HCT116 (cell line): ENCODE measurements around the gene RMI2. TPM values are rescaled to one million over a fixed set of nuclear protein-coding genes. Genes with fewer than 3 reads are reported as not detected.

ENCODE experiments used
- ATAC-seq: fragments of 200-7000 bp; cut with Tn5 transposase; 2 replicates; pipeline ENCODE4 v1.9.1; 2020; ENCODE audit warnings: mild to moderate bottlenecking, moderate library complexity
- BruUV-seq: library from RNA; stranded (reverse); fragments of 400-500 nt; replicated peaks from 2 replicates; lab custom pipeline; 2021; lab: Mats Ljungman, UMichigan
- CTCF ChIA-PET: fragments of 300-600 bp; sonication (Branson Sonifier 250); formaldehyde crosslinking; loops from one replicate; lab custom pipeline; 2021; ENCODE audit warnings: antibody characterized with exemption; lab: Charles Lee
- POLR2A ChIA-PET: fragments of 300-600, 350-600 bp; sonication (Branson Sonifier 250); formaldehyde crosslinking; loops from one replicate; lab custom pipeline; 2021; ENCODE audit warnings: antibody characterized with exemption; lab: Charles Lee
- RAD21 ChIA-PET, 2 experiments: fragments of 300-600 bp; sonication (Branson Sonifier 250); formaldehyde crosslinking; loops; one replicate each; lab custom pipeline; 2023; ENCODE audit warnings: low total read pairs in 2 of 2; ENCODE audit not compliant: uncharacterized antibody in 2 of 2, unreplicated experiment in 2 of 2, low non-redundant PET in 1 of 2; lab: Charles Lee
- DNase-seq: peaks from one replicate; pipeline ENCODE4 v3.0.0-alpha.2; 2010; ENCODE audit warnings: low read depth, low spot score
- H2AFZ ChIP-seq: fragments of 200-600 bp; shearing (Covaris generic), sonication (generic); 2 replicates; pipeline ENCODE4 v1.6.1; 2017; ENCODE audit warnings: low read depth, mixed run types, mixed read lengths, antibody characterized with exemption, low read length; ENCODE audit not compliant: poor library complexity, severe bottlenecking
- H3K27ac ChIP-seq: 2 replicates; pipeline ENCODE4 v1.5.1; 2012; ENCODE audit warnings: low read depth, low read length
- H3K27me3 ChIP-seq: fragments of 200-600 bp; sonication (generic); 2 replicates; pipeline ENCODE4 v1.6.1; 2016; ENCODE audit warnings: mixed run types, low read length, mixed read lengths; ENCODE audit not compliant: insufficient read depth
- H3K36me3 ChIP-seq, 2 experiments: fragments of 200-500 bp in 1 of 2; fragments of 200-600 bp in 1 of 2; sonication (Bioruptor generic) in 1 of 2; sonication (generic) in 1 of 2; 2 replicates each; pipeline versions ENCODE4 v1.5.1 to v1.6.1; 2014 to 2016; ENCODE audit warnings: low read length in 2 of 2, inconsistent platforms in 1 of 2, mixed read lengths in 1 of 2, mixed run types in 1 of 2; ENCODE audit not compliant: insufficient read depth in 2 of 2, control insufficient read depth in 1 of 2
- H3K4me1 ChIP-seq, 2 experiments: fragments of 200-600 bp in 1 of 2; sonication (generic) in 1 of 2; 2 replicates each; pipeline versions ENCODE4 v1.5.1 to v1.6.1; 2012 to 2017; ENCODE audit warnings: low read length in 2 of 2, inconsistent platforms in 1 of 2, mild to moderate bottlenecking in 1 of 2, mixed read lengths in 1 of 2, mixed run types in 1 of 2, moderate library complexity in 1 of 2; ENCODE audit not compliant: insufficient read depth in 2 of 2, control insufficient read depth in 1 of 2
- H3K4me2 ChIP-seq: fragments of 200-600 bp; sonication (generic); 2 replicates; pipeline ENCODE4 v1.6.1; 2017; ENCODE audit warnings: mixed run types, low read length, mixed read lengths
- H3K4me3 ChIP-seq, 2 experiments: fragments of 200-600 bp in 1 of 2; sonication (generic) in 1 of 2; replicated peaks in 1 of 2; 2 replicates each; pipeline ENCODE4 v1.5.1; 2011 to 2016; ENCODE audit warnings: low read length in 2 of 2, control low read depth in 1 of 2, low read depth in 1 of 2, mild to moderate bottlenecking in 1 of 2, mixed read lengths in 1 of 2, mixed run types in 1 of 2
- H3K79me2 ChIP-seq: fragments of 200-600 bp; sonication (generic); 2 replicates; pipeline ENCODE4 v1.6.1; 2017; ENCODE audit warnings: mild to moderate bottlenecking, mixed run types, low read length, moderate library complexity, mixed read lengths; ENCODE audit not compliant: insufficient read depth
- H3K9ac ChIP-seq: fragments of 200-600 bp; sonication (generic); 2 replicates; pipeline ENCODE4 v1.6.1; 2016; ENCODE audit warnings: low read length, mixed read lengths
- H3K9me2 ChIP-seq: fragments of 200-600 bp; sonication (generic), shearing (Covaris generic); 2 replicates; pipeline ENCODE4 v1.6.1; 2017; ENCODE audit warnings: mixed run types, mild to moderate bottlenecking, moderate library complexity; ENCODE audit not compliant: insufficient read depth
- H3K9me3 ChIP-seq, 2 experiments: fragments of 200-500 bp in 1 of 2; fragments of 200-600 bp in 1 of 2; sonication (Bioruptor generic) in 1 of 2; sonication (generic) in 1 of 2; 2 replicates each; pipeline ENCODE4 v1.6.1; 2014 to 2017; ENCODE audit warnings: low read length in 2 of 2, mixed read lengths in 2 of 2, inconsistent platforms in 1 of 2, low read depth in 1 of 2, mild to moderate bottlenecking in 1 of 2, mixed run types in 1 of 2, moderate library complexity in 1 of 2; ENCODE audit not compliant: control insufficient read depth in 1 of 2, insufficient read depth in 1 of 2
- H4K20me1 ChIP-seq: fragments of 200-600 bp; sonication (generic), shearing (Covaris generic); 2 replicates; pipeline ENCODE4 v1.6.1; 2017; ENCODE audit warnings: mixed run types, mild to moderate bottlenecking, moderate library complexity; ENCODE audit not compliant: insufficient read depth
- ATF3 ChIP-seq: IDR thresholded peaks from 2 replicates; pipeline ENCODE4 v1.6.1; 2012
- CBX3 ChIP-seq: IDR thresholded peaks from 2 replicates; pipeline ENCODE4 v1.6.1; 2012; ENCODE audit warnings: low read depth
- CEBPB ChIP-seq: IDR thresholded peaks from 2 replicates; pipeline ENCODE4 v1.6.1; 2012; ENCODE audit warnings: low read depth
- EZH2 ChIP-seq: fragments of 200-600 bp; sonication (generic); IDR thresholded peaks from 2 replicates; pipeline ENCODE4 v1.6.1; 2017; ENCODE audit warnings: antibody characterized with exemption, mixed run types
- EZH2phosphoT487 ChIP-seq: fragments of 200-600 bp; IDR thresholded peaks from 2 replicates; pipeline ENCODE4 v1.6.1; 2018; ENCODE audit warnings: antibody characterized with exemption, borderline replicate concordance
- FOSL1 ChIP-seq: IDR thresholded peaks from 2 replicates; pipeline ENCODE4 v1.6.1; 2012; ENCODE audit warnings: low read depth
- JUND ChIP-seq: IDR thresholded peaks from 2 replicates; pipeline ENCODE4 v1.6.1; 2012
- MAX ChIP-seq: IDR thresholded peaks from 2 replicates; pipeline ENCODE4 v1.6.1; 2012
- POLR2A ChIP-seq: IDR thresholded peaks from 2 replicates; pipeline ENCODE4 v1.7.0; 2011; ENCODE audit warnings: borderline replicate concordance; ENCODE audit not compliant: insufficient read depth, insufficient read length; ENCODE audit errors: extremely low read depth
- POLR2AphosphoS5 ChIP-seq: IDR thresholded peaks from 2 replicates; pipeline ENCODE4 v1.6.1; 2011; ENCODE audit warnings: mild to moderate bottlenecking, low read depth, low read length, moderate library complexity
- RAD21 ChIP-seq: IDR thresholded peaks from 2 replicates; pipeline ENCODE4 v1.6.1; 2012; ENCODE audit warnings: low read depth, mild to moderate bottlenecking
- REST ChIP-seq: IDR thresholded peaks from 2 replicates; pipeline ENCODE4 v1.6.1; 2012; ENCODE audit warnings: low read depth
- SIN3A ChIP-seq: IDR thresholded peaks from 2 replicates; pipeline ENCODE4 v1.6.1; 2012; ENCODE audit warnings: low read depth
- SP1 ChIP-seq: IDR thresholded peaks from 2 replicates; pipeline ENCODE4 v1.6.1; 2012; ENCODE audit warnings: low read depth
- SRF ChIP-seq: IDR thresholded peaks from 2 replicates; pipeline ENCODE4 v1.6.1; 2012; ENCODE audit warnings: low read depth
- TCF7L2 ChIP-seq: IDR thresholded peaks from 2 replicates; pipeline ENCODE4 v1.7.0; 2011; ENCODE audit warnings: borderline replicate concordance, inconsistent platforms; ENCODE audit not compliant: insufficient read depth, insufficient read length; ENCODE audit errors: extremely low read depth
- YY1 ChIP-seq: IDR thresholded peaks from 2 replicates; pipeline ENCODE4 v1.6.1; 2011; ENCODE audit warnings: low read length, low read depth, moderate library complexity, mild to moderate bottlenecking; ENCODE audit not compliant: insufficient replicate concordance; ENCODE audit errors: extremely low read depth
- ZBTB33 ChIP-seq: IDR thresholded peaks from 2 replicates; pipeline ENCODE4 v1.6.1; 2011; ENCODE audit warnings: mild to moderate bottlenecking, low read length, moderate library complexity; ENCODE audit not compliant: insufficient replicate concordance; ENCODE audit errors: extremely low read depth
- ZFX ChIP-seq: fragments of 450-650 bp; IDR thresholded peaks from 2 replicates; pipeline ENCODE4 v1.6.1; 2017
- intact Hi-C: fragments of 100-400 bp; cut with micrococcal nuclease; formaldehyde crosslinking; loops from 2 replicates; pipeline ENCODE4 v1.10.0; 2022
- total RNA-seq: library from RNA; stranded (reverse); gene quantifications from one replicate; pipeline ENCODE4 v1.2.1, GENCODE V29; 2021; ENCODE audit not compliant: unreplicated experiment

The RMI2 gene
- total RNA-seq, 1 experiment from 2014 or later: 19.9 TPM

GRCh38 chr16:11328172-11329070 lies 16.8 kb upstream of the RMI2 start:
- ATAC-seq (peak; percentile 91), DNase-seq (peak; percentile 62)
- Histone ChIP-seq H3K9me3 (no peaks in the 10 kb centered on the region), H3K4me1 (peaks cover 19 to 27% of the 10 kb centered on the region in 2 experiments; a peak in 3 of 4 replicates), H3K27me3 (no peaks in the 10 kb centered on the region), H3K27ac (peak overlapping the region; percentile 16; the same call in 1 of the 2 replicates), H3K79me2 (no peaks in the 10 kb centered on the region), H2AFZ (no peak overlapping the region), H3K4me2 (peak overlapping the region; percentile 70), H3K9ac (no peak overlapping the region; the same call in 1 of the 2 replicates), H3K9me2 (no peaks in the 10 kb centered on the region), H3K36me3 (no peaks in the 10 kb centered on the region), H3K4me3 (peak overlapping the region; percentile 16 to 37; a peak in 3 of 4 replicates), H4K20me1 (no peaks in the 10 kb centered on the region)
- BruUV-seq: no TSS peak
- POLR2A ChIA-PET: no interaction called here
- intact Hi-C loops: no loop called here
- CTCF ChIA-PET: no interaction called here
- peak; percentile 32; the same call in 1 of the 2 replicates for TF ChIP-seq MAX
- no peak for TF ChIP-seq YY1
- TF ChIP-seq SIN3A: peak; percentile 53; the same call in 1 of the 2 replicates
- no peak for TF ChIP-seq SRF
- no peak for TF ChIP-seq EZH2phosphoT487
- no peak for TF ChIP-seq RAD21
- peak; percentile 74 for TF ChIP-seq JUND
- no peak for TF ChIP-seq EZH2
- no peak for TF ChIP-seq ZBTB33
- TF ChIP-seq ZFX: no peak
- TF ChIP-seq TCF7L2: peak; percentile 91
- TF ChIP-seq REST: no peak
- no peak for TF ChIP-seq POLR2A
- TF ChIP-seq CEBPB: peak; percentile 63
- peak; percentile 16; the same call in 1 of the 2 replicates for TF ChIP-seq CBX3
- no peak for TF ChIP-seq ATF3
- TF ChIP-seq POLR2AphosphoS5: 0 out of 2 replicates have a peak, but pooled peaks have one; percentile 21
- peak; percentile 74 for TF ChIP-seq FOSL1
- TF ChIP-seq SP1: peak; percentile 44; the same call in 1 of the 2 replicates
- RAD21 ChIA-PET: no interaction called here
